Stimulated activated CD8-positive, alpha-beta memory T cell treated with anti-CD3 and anti-CD28 coated beads, Interleukin-12 subunit alpha, Interleukin-12 subunit beta, amount 100 ng/mL, for 24 hours (primary cell): ENCODE measurements around the gene TMC3.

ENCODE experiments used
- DNase-seq: peaks from one replicate; pipeline ENCODE4 v3.0.0-alpha.2; 2020; ENCODE audit errors: extremely low read depth

Gene TMC3

GRCh38 chr15:81322676-81323253 is 51.2 kb downstream of the TMC3 start:
- DNase-seq, result no peak

GRCh38 chr15:81321667-81322066 is 52.3 kb downstream of the TMC3 start:
- no peak for DNase-seq

GRCh38 chr15:81317642-81318017 is 56.4 kb downstream of the TMC3 start:
- DNase-seq, result no peak

- DNase-seq, result no peak
Observed at GRCh38 chr15:81316267-81316666, 57.7 kb downstream of the TMC3 start.

- DNase-seq, result no peak
Observed at GRCh38 chr15:81315452-81316175, 58.4 kb downstream of the TMC3 start.

- no peak for DNase-seq
Observed at GRCh38 chr15:81314378-81314777, 59.6 kb downstream of the TMC3 start.

- DNase-seq, result no peak
Observed at GRCh38 chr15:81313686-81314085, 60.3 kb downstream of the TMC3 start.

GRCh38 chr15:81312790-81313543 is 61.0 kb downstream of the TMC3 start:
- no peak for DNase-seq

GRCh38 chr15:81311752-81312464 is 62.1 kb downstream of the TMC3 start:
- no peak for DNase-seq

- no peak for DNase-seq
Observed at GRCh38 chr15:81310480-81310879, 63.5 kb downstream of the TMC3 start.

- no peak for DNase-seq
Observed at GRCh38 chr15:81309647-81310450, 64.2 kb downstream of the TMC3 start.

- no peak for DNase-seq
Observed at GRCh38 chr15:81308260-81308659, 65.8 kb downstream of the TMC3 start.

GRCh38 chr15:81304226-81304625 is 69.8 kb downstream of the TMC3 start:
- DNase-seq, result no peak

GRCh38 chr15:81303244-81304225 is 70.5 kb downstream of the TMC3 start:
- no peak for DNase-seq

GRCh38 chr15:81302701-81303109 is 71.3 kb downstream of the TMC3 start:
- no peak for DNase-seq

GRCh38 chr15:81301815-81302399 is 72.1 kb downstream of the TMC3 start:
- DNase-seq, result no peak

- DNase-seq, result no peak
Observed at GRCh38 chr15:81301385-81301784, 72.6 kb downstream of the TMC3 start.

GRCh38 chr15:81299630-81300273 is 74.3 kb downstream of the TMC3 start:
- no peak for DNase-seq

GRCh38 chr15:81299156-81299555 is 74.9 kb downstream of the TMC3 start:
- no peak for DNase-seq
